Sigmoid colon (tissue), 7 donors: ENCODE data around the gene PPDPF. TPM values are rescaled to one million over a fixed set of nuclear protein-coding genes. Genes with fewer than 3 reads are reported as not detected.

Experiments
- DNase-seq: peaks from one replicate; pipeline ENCODE4 v3.0.0-alpha.2; 2019
- H3K27ac ChIP-seq, 4 donors: fragments of 200-600 bp; sonication (generic); one replicate each; pipeline ENCODE4 v1.5.1; 2016 to 2019; ENCODE audit warnings: mild to moderate bottlenecking in 1 of 4
- H3K27me3 ChIP-seq, 3 donors: fragments of 200-600 bp; sonication (generic); one replicate each; pipeline ENCODE4 v1.5.1; 2019; ENCODE audit warnings: mild to moderate bottlenecking in 1 of 3
- H3K36me3 ChIP-seq, 4 donors: fragments of 200-600 bp; sonication (generic); one replicate each; pipeline ENCODE4 v1.5.1; 2016 to 2019
- H3K4me1 ChIP-seq, 4 donors: fragments of 200-600 bp; sonication (generic); one replicate each; pipeline ENCODE4 v1.5.1; 2017 to 2019
- H3K4me3 ChIP-seq, 4 donors: fragments of 200-600 bp; sonication (generic); one replicate each; pipeline ENCODE4 v1.5.1; 2017 to 2019; ENCODE audit warnings: mild to moderate bottlenecking in 2 of 4, moderate library complexity in 1 of 4
- H3K9me3 ChIP-seq, 4 donors: fragments of 200-600 bp in 3 of 4; sonication (generic) in 3 of 4; one replicate each; pipeline versions ENCODE4 v1.5.1 to v1.6.1; 2013 to 2019
- EP300 ChIP-seq, 4 donors: sonication (generic); formaldehyde crosslinking; IDR thresholded peaks; one replicate each; pipeline ENCODE4 v1.6.1; 2017; ENCODE audit warnings: antibody characterized with exemption in 4 of 4
- POLR2A ChIP-seq, 2 donors: fragments of 450-650 bp; IDR thresholded peaks; one replicate each; pipeline ENCODE4 v1.6.1; 2016; ENCODE audit warnings: antibody characterized with exemption in 2 of 2, mild to moderate bottlenecking in 2 of 2, moderate library complexity in 2 of 2
- POLR2AphosphoS5 ChIP-seq, 4 donors: sonication (generic); formaldehyde crosslinking; IDR thresholded peaks; one replicate each; pipeline ENCODE4 v1.6.1; 2017; ENCODE audit warnings: antibody characterized with exemption in 4 of 4
- WGBS, 2 donors: extraction: QIAGEN DNeasy Blood & Tissue Kit; methylation state at CpG; one replicate each; pipeline ENCODE4 v1.1.7; 2013; 5-methylcytosine and 5-hydroxymethylcytosine counted together
- intact Hi-C: fragments of 100-400 bp; cut with DNase I; formaldehyde crosslinking; loops from one replicate; pipeline ENCODE4 v1.15.1; 2023
- polyA plus RNA-seq, 3 donors: library from polyadenylated mRNA; stranded (reverse); fragments of 200-250 nt; gene quantifications; one replicate each; pipeline ENCODE4 v1.2.3, GENCODE V29; 2013
- total RNA-seq, 4 donors: library from RNA; depleted of rRNA; stranded (reverse); fragments of >200 nt; gene quantifications; one replicate each; pipeline ENCODE4 v1.1.0, GENCODE V29; 2016
- TF ChIP-seq, protein P1 (sequence below), 4 experiments: fragments of 450-650 bp in 3 of 4; fragments of 200-600 bp in 1 of 4; IDR thresholded peaks; one replicate each; pipeline ENCODE4 v1.5.1; 2016 to 2019; ENCODE audit warnings: antibody characterized with exemption in 4 of 4, mild to moderate bottlenecking in 3 of 4, moderate library complexity in 2 of 4
- donor health status: healthy with polysubstance abuse.
- donor health status: Bipolar disorder and iron deficiency.
- donor health status: healthy.

Gene PPDPF
- total and polyA plus RNA-seq, 7 donors: 82.8 to 1,688 (median 244) TPM

DNA sequence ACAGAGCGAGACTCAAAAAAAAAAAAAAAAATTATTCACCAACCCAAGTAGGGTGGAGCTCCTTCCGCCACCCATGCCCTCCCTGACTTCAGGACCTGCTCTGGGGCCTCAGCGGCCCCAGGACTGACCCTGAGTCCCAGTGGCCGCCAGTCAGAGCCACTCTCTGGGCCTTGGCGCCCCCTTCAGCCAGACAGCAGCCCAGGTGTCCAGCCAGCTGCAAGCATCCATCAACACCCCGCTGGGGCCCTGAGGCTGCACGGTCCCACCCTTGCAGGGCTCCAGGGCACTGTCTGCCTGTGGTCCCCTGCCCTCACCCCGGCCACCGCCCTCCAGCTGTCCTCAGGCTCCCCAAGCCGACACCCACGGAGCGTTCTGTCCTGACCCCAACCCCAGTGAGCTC is 36.7 kb upstream of the PPDPF start:
- Histone ChIP-seq H3K27me3 (peaks cover 15 to 96% (median 52%) of the 10 kb centered on the region in 3 donors), H3K4me3 (no peak overlapping the region), H3K36me3 (no peaks in the 10 kb centered on the region), H3K9me3 (peaks cover 0 to 6% (median 2%) of the 10 kb centered on the region in 4 donors), H3K27ac (no peak overlapping the region), H3K4me1 (peaks cover 0 to 5% (median 0%) of the 10 kb centered on the region in 4 donors)
- no peak for TF ChIP-seq EP300 (IDR thresholded peaks at IDR 0.05)
- TF ChIP-seq, protein P1, sequence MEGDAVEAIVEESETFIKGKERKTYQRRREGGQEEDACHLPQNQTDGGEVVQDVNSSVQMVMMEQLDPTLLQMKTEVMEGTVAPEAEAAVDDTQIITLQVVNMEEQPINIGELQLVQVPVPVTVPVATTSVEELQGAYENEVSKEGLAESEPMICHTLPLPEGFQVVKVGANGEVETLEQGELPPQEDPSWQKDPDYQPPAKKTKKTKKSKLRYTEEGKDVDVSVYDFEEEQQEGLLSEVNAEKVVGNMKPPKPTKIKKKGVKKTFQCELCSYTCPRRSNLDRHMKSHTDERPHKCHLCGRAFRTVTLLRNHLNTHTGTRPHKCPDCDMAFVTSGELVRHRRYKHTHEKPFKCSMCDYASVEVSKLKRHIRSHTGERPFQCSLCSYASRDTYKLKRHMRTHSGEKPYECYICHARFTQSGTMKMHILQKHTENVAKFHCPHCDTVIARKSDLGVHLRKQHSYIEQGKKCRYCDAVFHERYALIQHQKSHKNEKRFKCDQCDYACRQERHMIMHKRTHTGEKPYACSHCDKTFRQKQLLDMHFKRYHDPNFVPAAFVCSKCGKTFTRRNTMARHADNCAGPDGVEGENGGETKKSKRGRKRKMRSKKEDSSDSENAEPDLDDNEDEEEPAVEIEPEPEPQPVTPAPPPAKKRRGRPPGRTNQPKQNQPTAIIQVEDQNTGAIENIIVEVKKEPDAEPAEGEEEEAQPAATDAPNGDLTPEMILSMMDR (IDR thresholded peaks at IDR 0.05): no peak
- TF ChIP-seq POLR2AphosphoS5 (IDR thresholded peaks at IDR 0.05): no peak
- no peak for TF ChIP-seq POLR2A (IDR thresholded peaks at IDR 0.05)
- intact Hi-C loops: no loop called here
- 53 to 65% methylated on average over 12 of the region's 12 CpGs for WGBS, 2 donors
- DNase-seq: no peak

DNA sequence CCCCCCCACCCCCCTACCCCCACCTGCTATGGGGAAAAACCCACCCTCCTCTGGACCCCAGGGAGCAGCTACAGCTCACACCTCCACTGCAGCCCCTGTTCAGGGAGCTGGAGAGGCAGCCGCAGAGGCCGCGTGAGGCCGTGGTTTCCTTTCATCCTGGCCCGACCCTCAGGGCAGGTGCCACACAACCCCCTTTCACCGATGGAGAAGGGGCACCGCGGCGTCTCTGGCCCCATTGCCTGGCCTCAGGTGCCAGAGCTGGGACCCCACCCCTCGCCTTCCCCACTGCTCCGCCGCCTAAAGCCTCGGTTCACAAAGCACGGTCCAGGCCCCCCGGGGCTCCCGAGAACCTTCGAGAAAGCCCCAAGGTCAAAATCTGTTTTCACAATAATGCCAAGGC is 36.3 kb upstream of the PPDPF start:
- peaks cover 18 to 96% (median 52%) of the 10 kb centered on the region in 3 donors for H3K27me3 ChIP-seq
- TF ChIP-seq, protein P1 (IDR thresholded peaks at IDR 0.05): no peak
- no peak for TF ChIP-seq EP300 (IDR thresholded peaks at IDR 0.05)
- TF ChIP-seq POLR2AphosphoS5 (IDR thresholded peaks at IDR 0.05): no peak
- no peak for TF ChIP-seq POLR2A (IDR thresholded peaks at IDR 0.05)
- 54 to 61% methylated on average over 17 of the region's 17 CpGs for WGBS, 2 donors

DNA sequence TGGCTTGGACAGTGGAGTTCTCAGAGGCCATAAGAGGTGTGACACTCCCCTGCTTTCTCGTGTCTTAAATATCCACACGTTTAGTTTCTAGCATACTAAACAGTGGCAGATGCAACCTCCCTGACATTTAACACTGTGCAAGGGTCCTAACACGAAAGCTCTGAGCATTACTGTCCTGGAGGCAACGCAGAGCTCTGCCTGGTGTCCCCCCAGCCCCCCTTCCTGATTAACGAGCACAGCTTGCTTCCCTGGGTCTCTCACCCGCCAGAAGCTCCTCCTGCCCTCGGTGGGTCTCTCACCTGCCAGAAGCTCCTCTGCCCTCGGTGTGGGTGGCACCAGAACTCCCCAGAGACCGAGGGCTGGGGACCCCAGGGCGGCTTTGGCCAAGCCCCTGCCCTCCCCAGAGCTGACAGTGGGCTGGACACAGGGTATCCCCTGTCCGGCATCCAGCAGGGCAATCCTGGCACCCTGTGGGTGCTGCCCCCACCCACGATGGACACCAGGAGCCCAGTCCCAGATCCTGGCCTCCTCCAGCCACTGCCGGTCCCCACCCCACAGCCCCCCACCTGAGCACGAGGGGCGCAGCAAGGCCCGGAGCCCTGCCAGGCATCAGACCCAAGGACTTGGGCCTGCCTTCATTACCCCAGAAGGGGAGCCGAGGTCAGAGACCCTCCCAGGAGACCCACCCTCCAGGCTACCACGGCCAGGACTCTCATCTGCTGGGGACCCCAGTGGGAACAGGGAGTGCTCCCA is 35.7 kb upstream of the PPDPF start:
- Histone ChIP-seq H3K9me3 (peaks cover 0 to 6% (median 2%) of the 10 kb centered on the region in 4 donors), H3K4me3 (no peak overlapping the region), H3K36me3 (no peaks in the 10 kb centered on the region), H3K4me1 (peaks cover 0 to 5% (median 0%) of the 10 kb centered on the region in 4 donors), H3K27me3 (peaks cover 18 to 97% (median 51%) of the 10 kb centered on the region in 3 donors), H3K27ac (no peak overlapping the region)
- WGBS, 2 donors: 52 to 67% methylated on average over 18 of the region's 18 CpGs
- TF ChIP-seq, protein P1 (IDR thresholded peaks at IDR 0.05): no peak
- TF ChIP-seq POLR2A (IDR thresholded peaks at IDR 0.05) (no peak), POLR2AphosphoS5 (IDR thresholded peaks at IDR 0.05) (no peak), EP300 (IDR thresholded peaks at IDR 0.05) (no peak)
- intact Hi-C loops: no loop called here
- DNase-seq: no peak

More for the DNA sequence above, 36.3 kb upstream of the PPDPF start:
- H3K4me1 ChIP-seq: peaks cover 0 to 5% (median 0%) of the 10 kb centered on the region in 4 donors
- no peak overlapping the region for H3K4me3 ChIP-seq
- no peaks in the 10 kb centered on the region for H3K36me3 ChIP-seq
- intact Hi-C loops: no loop called here
- peaks cover 0 to 6% (median 2%) of the 10 kb centered on the region in 4 donors for H3K9me3 ChIP-seq
- H3K27ac ChIP-seq: no peak overlapping the region
- DNase-seq: no peak

DNA sequence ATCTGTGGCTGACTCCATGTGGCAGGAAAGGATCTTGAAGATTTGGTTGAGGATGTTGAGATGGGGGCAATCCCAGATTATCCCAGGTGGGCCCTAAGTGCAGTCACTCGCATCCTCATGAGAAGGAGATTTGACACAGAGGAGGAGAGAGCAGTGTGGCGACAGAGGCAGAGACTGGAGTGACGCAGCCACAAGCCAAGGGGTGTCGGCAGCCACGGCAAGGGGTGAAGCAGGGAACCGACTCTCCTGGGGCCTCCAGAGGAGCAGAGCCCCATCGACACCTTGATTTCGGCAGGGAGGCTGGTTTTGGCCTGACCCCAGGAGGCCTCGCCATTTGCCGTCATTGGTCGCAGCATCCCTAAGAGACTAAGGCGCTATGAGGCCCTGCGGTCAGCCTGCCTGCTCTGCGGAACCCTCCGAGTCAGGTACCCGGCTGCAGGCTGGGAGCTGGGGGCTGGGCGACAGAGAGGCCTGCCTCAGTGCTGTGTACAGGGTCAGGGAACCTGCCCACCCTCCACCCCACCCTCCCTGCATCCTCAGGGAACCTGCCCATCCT is 34.2 kb upstream of the PPDPF start:
- WGBS, 2 donors: 93% methylated on average over 17 of the region's 17 CpGs
- no peaks in the 10 kb centered on the region for H3K36me3 ChIP-seq
- H3K4me1 ChIP-seq: peaks cover 0 to 5% (median 0%) of the 10 kb centered on the region in 4 donors
- no peak overlapping the region for H3K27ac ChIP-seq
- no peak for DNase-seq
- H3K27me3 ChIP-seq: peaks cover 15 to 97% (median 53%) of the 10 kb centered on the region in 3 donors
- no peak overlapping the region for H3K4me3 ChIP-seq
- intact Hi-C loops: no loop called here
- peaks cover 0 to 6% (median 2%) of the 10 kb centered on the region in 4 donors for H3K9me3 ChIP-seq
- no peak for TF ChIP-seq POLR2A (IDR thresholded peaks at IDR 0.05)
- no peak for TF ChIP-seq EP300 (IDR thresholded peaks at IDR 0.05)
- TF ChIP-seq POLR2AphosphoS5 (IDR thresholded peaks at IDR 0.05): no peak
- TF ChIP-seq, protein P1 (IDR thresholded peaks at IDR 0.05): no peak
